WTC11 (cell line): ENCODE results near the gene MACROD2. TPM values are rescaled to one million over a fixed set of nuclear protein-coding genes. Genes with fewer than 3 reads are reported as not detected.

ENCODE experiments used
- ATAC-seq: fragments of 200-7000 bp; cut with Tn5 transposase; 2 replicates; pipeline ENCODE4 v1.10.0; 2021; ENCODE audit warnings: mild to moderate bottlenecking, moderate library complexity
- CTCF ChIA-PET: fragments of 300-600 bp; sonication (Branson Sonifier 250); formaldehyde crosslinking; loops from one replicate; lab custom pipeline; 2021; ENCODE audit warnings: antibody characterized with exemption; lab: Charles Lee
- POLR2A ChIA-PET: fragments of 350-600 bp; sonication (Branson Sonifier 250); formaldehyde crosslinking; loops from one replicate; lab custom pipeline; 2021; ENCODE audit warnings: antibody characterized with exemption; lab: Charles Lee
- DNase-seq: peaks from one replicate; pipeline ENCODE4 v3.0.0; 2021; ENCODE audit warnings: low spot score
- H3K27ac Mint-ChIP-seq: 2 replicates; pipeline ENCODE4 v1.8.0; 2021; ENCODE audit warnings: mixed read lengths
- H3K27me3 Mint-ChIP-seq: 2 replicates; pipeline ENCODE4 v1.8.0; 2021; ENCODE audit warnings: low read depth, mild to moderate bottlenecking, moderate library complexity, mixed read lengths
- H3K36me3 Mint-ChIP-seq: 2 replicates; pipeline ENCODE4 v1.8.0; 2021; ENCODE audit warnings: mixed read lengths
- H3K4me1 Mint-ChIP-seq: 2 replicates; pipeline ENCODE4 v1.8.0; 2022; ENCODE audit warnings: mixed read lengths
- H3K4me3 Mint-ChIP-seq: 2 replicates; pipeline ENCODE4 v1.8.0; 2021; ENCODE audit warnings: mild to moderate bottlenecking, moderate library complexity, mixed read lengths
- H3K9me3 Mint-ChIP-seq: 2 replicates; pipeline ENCODE4 v1.8.0; 2021; ENCODE audit warnings: mixed read lengths
- ARID4B ChIP-seq: sonication (generic); formaldehyde crosslinking; IDR thresholded peaks from 2 replicates; pipeline ENCODE4 v1.8.0; 2023; ENCODE audit warnings: missing genetic modification reagents, mild to moderate bottlenecking, borderline replicate concordance
- ATF1 ChIP-seq: sonication (generic); formaldehyde crosslinking; IDR thresholded peaks from 2 replicates; pipeline ENCODE4 v1.8.1; 2023; ENCODE audit warnings: mild to moderate bottlenecking, moderate library complexity, missing genetic modification reagents
- ATF6 ChIP-seq: sonication (generic); formaldehyde crosslinking; IDR thresholded peaks from 2 replicates; pipeline ENCODE4 v1.8.1; 2023; ENCODE audit warnings: mild to moderate bottlenecking, missing genetic modification reagents
- E2F1 ChIP-seq: sonication (generic); formaldehyde crosslinking; IDR thresholded peaks from 2 replicates; pipeline ENCODE4 v1.8.0; 2022; ENCODE audit warnings: mild to moderate bottlenecking, missing genetic modification reagents
- EMX1 ChIP-seq: fragments of 250-450 bp; sonication (Bioruptor Pico); IDR thresholded peaks from 2 replicates; pipeline ENCODE4 v1.8.0; 2021; ENCODE audit warnings: mild to moderate bottlenecking
- ETV6 ChIP-seq: sonication (generic); formaldehyde crosslinking; IDR thresholded peaks from 2 replicates; pipeline ENCODE4 v1.8.1; 2022; ENCODE audit warnings: mild to moderate bottlenecking, missing genetic modification reagents
- GTF2I ChIP-seq: fragments of 250-450 bp; sonication (Bioruptor Pico); conservative IDR thresholded peaks from 2 replicates; pipeline ENCODE4 v1.4.0; 2021; ENCODE audit warnings: mild to moderate bottlenecking
- IRF2 ChIP-seq: sonication (generic); formaldehyde crosslinking; IDR thresholded peaks from 2 replicates; pipeline ENCODE4 v1.8.0; 2022; ENCODE audit warnings: low read depth, missing genetic modification reagents, borderline replicate concordance
- KAT7 ChIP-seq: sonication (generic); formaldehyde crosslinking; IDR thresholded peaks from 2 replicates; pipeline ENCODE4 v1.8.1; 2023; ENCODE audit warnings: missing genetic modification reagents, mild to moderate bottlenecking, borderline replicate concordance
- MAX ChIP-seq: sonication (generic); formaldehyde crosslinking; IDR thresholded peaks from 2 replicates; pipeline ENCODE4 v1.8.0; 2022; ENCODE audit warnings: mild to moderate bottlenecking, missing genetic modification reagents
- NFYB ChIP-seq: sonication (generic); formaldehyde crosslinking; conservative IDR thresholded peaks from 2 replicates; pipeline ENCODE4 v1.8.0; 2022; ENCODE audit warnings: low read depth, missing genetic modification reagents
- NR1H2 ChIP-seq: sonication (generic); formaldehyde crosslinking; IDR thresholded peaks from 2 replicates; pipeline ENCODE4 v1.9.0; 2021; ENCODE audit warnings: mild to moderate bottlenecking, moderate library complexity, missing genetic modification reagents
- NR2C2 ChIP-seq: sonication (generic); formaldehyde crosslinking; IDR thresholded peaks from 2 replicates; pipeline ENCODE4 v1.8.0; 2022; ENCODE audit warnings: mild to moderate bottlenecking, missing genetic modification reagents
- OVOL2 ChIP-seq: fragments of 250-450 bp; sonication (Bioruptor Pico); IDR thresholded peaks from 2 replicates; pipeline ENCODE4 v1.9.0; 2021; ENCODE audit warnings: mild to moderate bottlenecking, borderline replicate concordance
- RORB ChIP-seq: fragments of 250-450 bp; sonication (Bioruptor Pico); IDR thresholded peaks from 2 replicates; pipeline ENCODE4 v1.9.0; 2021; ENCODE audit warnings: mild to moderate bottlenecking
- SMAD3 ChIP-seq: sonication (generic); formaldehyde crosslinking; IDR thresholded peaks from 2 replicates; pipeline ENCODE4 v1.8.0; 2022; ENCODE audit warnings: missing genetic modification reagents, mild to moderate bottlenecking, borderline replicate concordance
- SMAD4 ChIP-seq: sonication (generic); formaldehyde crosslinking; IDR thresholded peaks from 2 replicates; pipeline ENCODE4 v1.8.0; 2022; ENCODE audit warnings: mild to moderate bottlenecking, missing genetic modification reagents
- SP1 ChIP-seq: sonication (generic); formaldehyde crosslinking; conservative IDR thresholded peaks from 2 replicates; pipeline ENCODE4 v1.8.1; 2022; ENCODE audit warnings: missing genetic modification reagents
- TP53 ChIP-seq: sonication (generic); formaldehyde crosslinking; IDR thresholded peaks from 2 replicates; pipeline ENCODE4 v1.8.1; 2023; ENCODE audit warnings: mild to moderate bottlenecking, missing genetic modification reagents
- USF1 ChIP-seq: sonication (generic); formaldehyde crosslinking; IDR thresholded peaks from 2 replicates; pipeline ENCODE4 v1.8.0; 2022; ENCODE audit warnings: mild to moderate bottlenecking, missing genetic modification reagents
- ZNF121 ChIP-seq: sonication (generic); formaldehyde crosslinking; IDR thresholded peaks from 2 replicates; pipeline ENCODE4 v1.8.0; 2023; ENCODE audit warnings: missing genetic modification reagents
- ZNF396 ChIP-seq: fragments of 250-450 bp; sonication (Bioruptor Pico); IDR thresholded peaks from 2 replicates; pipeline ENCODE4 v1.8.0; 2021; ENCODE audit warnings: mild to moderate bottlenecking, moderate library complexity, borderline replicate concordance
- ZNF425 ChIP-seq: fragments of 250-450 bp; sonication (Bioruptor Pico); conservative IDR thresholded peaks from 2 replicates; pipeline ENCODE4 v1.9.0; 2021; ENCODE audit warnings: mild to moderate bottlenecking
- total RNA-seq: library from RNA; stranded (reverse); gene quantifications from 3 replicates; pipeline ENCODE4 v1.2.3, GENCODE V29; 2021

Gene MACROD2
- total RNA-seq, 1 experiment from 2014 or later: 4.1 TPM

GRCh38 chr20:14470977-14471661 is 475.8 kb downstream of the MACROD2 start:
- Mint-ChIP-seq H3K4me1 (peaks cover 55% of the 10 kb centered on the region), H3K4me3 (no peak overlapping the region), H3K27me3 (peaks cover 19% of the 10 kb centered on the region), H3K9me3 (peaks cover 36% of the 10 kb centered on the region), H3K27ac (no peak overlapping the region), H3K36me3 (peaks cover 23% of the 10 kb centered on the region)
- CTCF ChIA-PET: no interaction called here
- ATAC-seq (peak; percentile 85), DNase-seq (peak; percentile 15)
- TF ChIP-seq OVOL2 (no peak), USF1 (CRISPR knock-in tag) (no peak), ZNF121 (CRISPR knock-in tag) (no peak), NR2C2 (CRISPR knock-in tag) (no peak), MAX (CRISPR knock-in tag) (no peak), ZNF396 (no peak), ETV6 (CRISPR knock-in tag) (no peak), SMAD4 (CRISPR knock-in tag) (no peak), RORB (CRISPR knock-in tag) (no peak), ATF1 (CRISPR knock-in tag) (no peak), TP53 (CRISPR knock-in tag) (no peak), KAT7 (no peak), NFYB (no peak), E2F1 (CRISPR knock-in tag) (no peak), ARID4B (no peak), GTF2I (CRISPR knock-in tag) (no peak), NR1H2 (CRISPR knock-in tag) (no peak), IRF2 (CRISPR knock-in tag) (no peak), ZNF425 (CRISPR knock-in tag) (no peak)
- POLR2A ChIA-PET: no interaction called here

GRCh38 chr20:14477125-14477524 is 481.8 kb downstream of the MACROD2 start:
- POLR2A ChIA-PET: no interaction called here
- H3K36me3 Mint-ChIP-seq: no peaks in the 10 kb centered on the region
- TF ChIP-seq NR2C2 (CRISPR knock-in tag): no peak
- no peak for TF ChIP-seq ATF6 (CRISPR knock-in tag)
- TF ChIP-seq SMAD3 (CRISPR knock-in tag): no peak
- TF ChIP-seq SP1 (CRISPR knock-in tag): no peak
- TF ChIP-seq ZNF121 (CRISPR knock-in tag): no peak
- TF ChIP-seq EMX1 (CRISPR knock-in tag): no peak
- TF ChIP-seq OVOL2: no peak

More at GRCh38 chr20:14477125-14477524, 481.8 kb downstream of the MACROD2 start:
- ATAC-seq (no peak), DNase-seq (no peak)
- Mint-ChIP-seq H3K4me3 (no peak overlapping the region), H3K9me3 (no peaks in the 10 kb centered on the region), H3K27me3 (no peaks in the 10 kb centered on the region), H3K27ac (no peak overlapping the region), H3K4me1 (peaks cover 12% of the 10 kb centered on the region)
- CTCF ChIA-PET: no interaction called here
